ENCODE results near the gene ATG3.
"Not testable (repeated sequence)": the region's sequence is repeated elsewhere in the genome, so short reads cannot be mapped to it uniquely, and the experiment has no call there.

DNA sequence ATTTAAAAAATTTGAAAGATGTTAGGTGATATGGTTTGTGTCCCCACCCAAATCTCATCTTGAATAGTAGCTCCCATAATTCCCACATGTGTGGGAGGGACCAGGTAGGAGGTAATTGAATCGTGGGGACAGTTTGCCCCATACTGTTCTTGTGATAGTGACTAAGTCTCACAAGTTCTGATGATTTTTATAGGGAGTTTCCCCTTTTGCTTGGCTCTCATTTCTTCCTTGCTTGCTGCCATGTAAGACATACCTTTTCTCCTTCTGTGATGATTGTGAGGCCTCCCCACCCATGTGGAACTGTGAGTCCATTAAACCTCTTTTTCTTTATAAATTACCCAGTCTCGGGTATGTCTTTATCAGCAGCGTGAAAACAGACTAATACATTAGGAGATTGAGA lies 42.8 kb downstream of the ATG3 start:
- not testable (repeated sequence) for TF ChIP-seq POLR2A, CTCF (IDR thresholded peaks at IDR 0.05)
